Right lobe of liver (tissue), 6 donors: Measurements from ENCODE around the gene SRXN1. TPM values are rescaled to one million over a fixed set of nuclear protein-coding genes. Genes with fewer than 3 reads are reported as not detected.

Experiments used
- ATAC-seq, 4 donors: fragments of 200-7000 bp; cut with Tn5 transposase; one replicate each; pipeline ENCODE4 v1.9.1; 2020; ENCODE audit warnings: mild to moderate bottlenecking in 4 of 4, moderate library complexity in 4 of 4
- DNase-seq, 3 donors: peaks; one replicate each; pipeline ENCODE4 v3.0.0-alpha.2; 2020
- H3K27ac ChIP-seq, 3 donors: fragments of 200-600 bp; one replicate each; pipeline ENCODE4 v1.8.0; 2022
- H3K27me3 ChIP-seq, 2 donors: fragments of 200-600 bp; one replicate each; pipeline ENCODE4 v1.8.0; 2022
- H3K36me3 ChIP-seq, 4 donors: fragments of 200-600 bp; sonication (generic) in 1 of 4; one replicate each; pipeline versions ENCODE4 v1.5.1 to v1.8.0; 2017 to 2022; ENCODE audit warnings: control low read depth in 1 of 4
- H3K4me1 ChIP-seq, 4 donors: fragments of 200-600 bp; sonication (generic) in 1 of 4; one replicate each; pipeline versions ENCODE4 v1.5.1 to v1.8.0; 2017 to 2022; ENCODE audit warnings: control low read depth in 1 of 4
- H3K4me3 ChIP-seq, 3 donors: fragments of 200-600 bp; one replicate each; pipeline ENCODE4 v1.8.0; 2022
- H3K9me3 ChIP-seq, 4 donors: fragments of 200-600 bp; sonication (generic) in 1 of 4; one replicate each; pipeline versions ENCODE4 v1.5.1 to v1.8.0; 2017 to 2022; ENCODE audit warnings: control low read depth in 1 of 4
- POLR2A ChIP-seq: fragments of 450-650 bp; IDR thresholded peaks from one replicate; pipeline ENCODE4 v1.6.1; 2017; ENCODE audit warnings: antibody characterized with exemption, mild to moderate bottlenecking
- WGBS: methylation state at CpG from one replicate; pipeline ENCODE4 v1.1.6; 2018; ENCODE audit warnings: low coverage, low lambda C conversion rate; ENCODE audit not compliant: insufficient coverage; ENCODE audit errors: missing lambda C conversion rate; 5-methylcytosine and 5-hydroxymethylcytosine counted together
- intact Hi-C, 2 donors: fragments of 100-400 bp; cut with DNase I; formaldehyde crosslinking; loops; one replicate each; pipeline versions ENCODE4 v1.11.2 to v1.14.1; 2022
- total RNA-seq, 6 experiments: library from RNA; depleted of rRNA in 2 of 6; stranded (reverse); fragments of >200 nt in 2 of 6; fragmentation: NEBNext Ultra II Directional in 3 of 6; extraction: Animal tissue kit (Norgen Biotek cat#: 25700) in 3 of 6; gene quantifications; one replicate each; pipeline versions ENCODE4 v1.1.0 to v1.2.4, GENCODE V29; 2016 to 2023
- TF ChIP-seq, protein P1 (sequence below), 4 donors: fragments of 200-600 bp in 3 of 4; fragments of 450-650 bp in 1 of 4; IDR thresholded peaks; one replicate each; pipeline versions ENCODE4 v1.5.1 to v1.8.0; 2016 to 2022; ENCODE audit warnings: antibody characterized with exemption in 4 of 4, mild to moderate bottlenecking in 2 of 4
- donor health status: DM: no; HTN: yes; CAD: no.
- donor health status: DM: no; HTN: no; CAD: no.
- donor health status: DM: no; HTN: no; CAD: no.
- donor health status: DM: no; HTN: yes; CAD: no.
- donor health status: DM: no; HTN: yes; CAD: no.

The SRXN1 gene
- total RNA-seq, 6 experiments from 2014 or later, result 14.4 to 166 (median 46.0) TPM

- no peak overlapping the region for H3K4me3 ChIP-seq
- H3K27ac ChIP-seq, result no peak overlapping the region
- intact Hi-C loops, result no loop called here
- DNase-seq (no peak), ATAC-seq (no peak)
- WGBS, result 70% methylated on average over 4 of the region's 4 CpGs
- no peaks in the 10 kb centered on the region for H3K4me1 ChIP-seq
- no peaks in the 10 kb centered on the region for H3K27me3 ChIP-seq
- no peaks in the 10 kb centered on the region for H3K36me3 ChIP-seq
- TF ChIP-seq POLR2A, result no peak
- TF ChIP-seq, protein P1, sequence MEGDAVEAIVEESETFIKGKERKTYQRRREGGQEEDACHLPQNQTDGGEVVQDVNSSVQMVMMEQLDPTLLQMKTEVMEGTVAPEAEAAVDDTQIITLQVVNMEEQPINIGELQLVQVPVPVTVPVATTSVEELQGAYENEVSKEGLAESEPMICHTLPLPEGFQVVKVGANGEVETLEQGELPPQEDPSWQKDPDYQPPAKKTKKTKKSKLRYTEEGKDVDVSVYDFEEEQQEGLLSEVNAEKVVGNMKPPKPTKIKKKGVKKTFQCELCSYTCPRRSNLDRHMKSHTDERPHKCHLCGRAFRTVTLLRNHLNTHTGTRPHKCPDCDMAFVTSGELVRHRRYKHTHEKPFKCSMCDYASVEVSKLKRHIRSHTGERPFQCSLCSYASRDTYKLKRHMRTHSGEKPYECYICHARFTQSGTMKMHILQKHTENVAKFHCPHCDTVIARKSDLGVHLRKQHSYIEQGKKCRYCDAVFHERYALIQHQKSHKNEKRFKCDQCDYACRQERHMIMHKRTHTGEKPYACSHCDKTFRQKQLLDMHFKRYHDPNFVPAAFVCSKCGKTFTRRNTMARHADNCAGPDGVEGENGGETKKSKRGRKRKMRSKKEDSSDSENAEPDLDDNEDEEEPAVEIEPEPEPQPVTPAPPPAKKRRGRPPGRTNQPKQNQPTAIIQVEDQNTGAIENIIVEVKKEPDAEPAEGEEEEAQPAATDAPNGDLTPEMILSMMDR (IDR thresholded peaks at IDR 0.05), result no peak
- no peaks in the 10 kb centered on the region for H3K9me3 ChIP-seq
Measured at GRCh38 chr20:625360-625932, 27.6 kb downstream of the SRXN1 start.

GRCh38 chr20:623704-624103 lies 29.3 kb downstream of the SRXN1 start:
- Histone ChIP-seq H3K9me3 (no peaks in the 10 kb centered on the region), H3K4me3 (no peak overlapping the region), H3K36me3 (no peaks in the 10 kb centered on the region), H3K27ac (no peak overlapping the region), H3K4me1 (no peaks in the 10 kb centered on the region), H3K27me3 (no peaks in the 10 kb centered on the region)
- intact Hi-C loops, result no loop called here
- DNase-seq (no peak), ATAC-seq (no peak)
- 46% methylated on average over 4 of the region's 4 CpGs for WGBS
- no peak for TF ChIP-seq POLR2A
- TF ChIP-seq, protein P1 (IDR thresholded peaks at IDR 0.05), result no peak

GRCh38 chr20:623021-623420 lies 30.0 kb downstream of the SRXN1 start:
- no peak for ATAC-seq
- Histone ChIP-seq H3K9me3 (no peaks in the 10 kb centered on the region), H3K36me3 (no peaks in the 10 kb centered on the region), H3K27ac (no peak overlapping the region), H3K4me1 (no peaks in the 10 kb centered on the region), H3K27me3 (no peaks in the 10 kb centered on the region), H3K4me3 (no peak overlapping the region)
- intact Hi-C loops, result no loop called here
- DNase-seq, result no peak
- 0% methylated on average over 2 of the region's 4 CpGs for WGBS
- TF ChIP-seq, protein P1 (IDR thresholded peaks at IDR 0.05), result no peak
- no peak for TF ChIP-seq POLR2A

- no peaks in the 10 kb centered on the region for H3K4me1 ChIP-seq
- no peaks in the 10 kb centered on the region for H3K9me3 ChIP-seq
- H3K27me3 ChIP-seq, result no peaks in the 10 kb centered on the region
- TF ChIP-seq, protein P1 (IDR thresholded peaks at IDR 0.05), result no peak
- TF ChIP-seq POLR2A, result no peak
- 55% methylated on average over 5 of the region's 7 CpGs for WGBS
- intact Hi-C loops, result no loop called here
- H3K4me3 ChIP-seq, result no peak overlapping the region
- H3K36me3 ChIP-seq, result no peaks in the 10 kb centered on the region
- ATAC-seq (no peak), DNase-seq (no peak)
- no peak overlapping the region for H3K27ac ChIP-seq
Measured at GRCh38 chr20:622161-622560, 30.8 kb downstream of the SRXN1 start.
